Endometrial microvascular endothelial cells (primary cell): ENCODE data around the gene COQ9. TPM values are rescaled to one million over a fixed set of nuclear protein-coding genes. Genes with fewer than 3 reads are reported as not detected.
"Not testable (repeated sequence)": the region's sequence is repeated elsewhere in the genome, so short reads cannot be mapped to it uniquely, and the experiment has no call there.

Experiments
- in situ Hi-C: cut with HindIII; loops from 2 replicates; pipeline ENCODE4 v1.10.0; 2017; ENCODE audit warnings: low sequenced_read_pairs, low pct_unique_long_range_greater_than_20kb; ENCODE audit errors: inconsistent ontology term
- total RNA-seq: library from RNA; depleted of rRNA; stranded (reverse); fragments of >200 nt; gene quantifications from one replicate; pipeline ENCODE4 v1.2.3, GENCODE V29; 2015; ENCODE audit errors: inconsistent ontology term

Gene COQ9
- total RNA-seq, 1 donor from 2014 or later, result 52.5 TPM

DNA sequence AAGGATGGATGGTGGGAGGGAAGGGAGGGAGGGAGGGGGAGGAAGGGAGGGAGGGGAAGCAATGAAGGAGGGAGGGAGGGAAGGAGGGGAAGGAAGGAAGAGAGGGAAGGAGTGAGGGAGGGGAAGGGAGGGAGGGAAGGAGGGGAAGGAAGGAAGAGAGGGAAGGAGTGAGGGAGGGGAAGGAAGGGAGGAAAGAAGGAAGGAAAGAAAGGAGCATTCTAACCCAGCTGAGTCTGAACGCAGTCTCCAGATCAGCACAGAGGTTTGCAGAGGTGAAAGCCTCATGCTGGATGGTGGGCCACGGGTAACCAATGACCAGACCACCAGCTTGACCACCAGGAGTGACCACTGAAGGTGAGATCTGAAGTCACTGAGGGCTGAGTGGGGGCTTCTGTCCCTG, 24.1 kb upstream of the COQ9 start:
- in situ Hi-C loops, result no loop called here

GRCh38 chr16:57424583-57424982, 22.7 kb upstream of the COQ9 start:
- in situ Hi-C loops, result no loop called here

- in situ Hi-C loops, result no loop called here
These were observed 20.9 kb upstream of the COQ9 start for GRCh38 chr16:57426356-57426755.

DNA sequence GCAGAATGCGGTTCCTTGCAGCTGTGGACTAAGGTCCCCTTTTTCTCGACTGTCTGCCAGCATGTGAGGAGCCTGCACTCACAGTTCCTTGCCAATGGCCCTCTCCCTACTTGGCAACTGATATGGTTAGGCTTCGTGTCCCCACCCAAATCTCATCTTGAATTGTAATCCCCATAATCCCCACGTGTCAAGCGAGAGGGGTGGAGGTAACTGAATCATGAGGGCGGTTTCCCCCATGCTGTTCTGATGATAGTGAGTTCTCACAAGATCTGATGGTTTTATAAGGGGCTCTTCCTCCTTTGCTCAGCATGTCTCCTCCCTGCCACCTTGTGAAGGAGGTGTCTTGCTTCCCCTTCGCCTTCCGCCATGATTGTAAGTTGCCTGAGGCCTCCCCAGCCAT, 20.0 kb upstream of the COQ9 start:
- in situ Hi-C loops, result no loop called here

DNA sequence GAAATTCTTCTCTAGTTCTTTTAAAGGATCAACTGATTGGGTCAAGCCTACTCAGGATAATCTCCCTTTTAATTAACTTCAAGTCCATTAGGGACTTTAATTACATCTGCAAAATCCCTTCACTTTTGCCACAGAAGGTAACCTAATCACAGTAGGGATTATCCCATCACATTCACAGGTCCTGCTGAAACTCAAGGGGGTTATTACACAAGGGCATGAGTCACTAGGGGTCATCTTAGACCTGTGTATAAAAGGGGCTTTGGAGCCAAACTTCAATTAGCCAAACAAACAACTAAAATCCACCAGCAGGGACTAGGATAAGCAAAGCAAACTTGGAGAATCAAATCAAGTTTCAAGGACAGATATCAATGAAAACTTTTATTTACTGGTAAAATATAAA, 19.5 kb upstream of the COQ9 start:
- in situ Hi-C loops, result no loop called here

DNA sequence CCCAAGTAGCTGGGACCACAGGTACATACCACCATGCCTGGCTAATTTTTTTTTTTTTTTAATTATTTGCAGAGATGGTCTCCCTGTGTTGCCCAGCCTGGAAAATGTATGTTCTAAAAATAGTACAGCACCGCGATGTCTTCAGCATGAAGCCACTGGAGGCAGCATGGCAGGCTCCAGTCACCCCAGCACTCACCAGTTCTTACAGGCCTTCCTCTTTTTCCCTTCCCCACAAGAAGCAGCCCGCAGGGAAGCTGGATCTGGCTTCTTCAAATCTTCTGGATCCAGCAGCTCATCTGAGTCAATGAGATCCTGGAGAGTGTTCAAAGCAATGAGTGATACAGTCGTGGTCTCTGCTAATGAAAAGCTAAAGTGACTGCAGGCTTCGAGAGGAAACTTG, 16.3 kb upstream of the COQ9 start:
- in situ Hi-C loops, result no loop called here

GRCh38 chr16:57432505-57432904, 14.8 kb upstream of the COQ9 start:
- in situ Hi-C loops, result no loop called here

DNA sequence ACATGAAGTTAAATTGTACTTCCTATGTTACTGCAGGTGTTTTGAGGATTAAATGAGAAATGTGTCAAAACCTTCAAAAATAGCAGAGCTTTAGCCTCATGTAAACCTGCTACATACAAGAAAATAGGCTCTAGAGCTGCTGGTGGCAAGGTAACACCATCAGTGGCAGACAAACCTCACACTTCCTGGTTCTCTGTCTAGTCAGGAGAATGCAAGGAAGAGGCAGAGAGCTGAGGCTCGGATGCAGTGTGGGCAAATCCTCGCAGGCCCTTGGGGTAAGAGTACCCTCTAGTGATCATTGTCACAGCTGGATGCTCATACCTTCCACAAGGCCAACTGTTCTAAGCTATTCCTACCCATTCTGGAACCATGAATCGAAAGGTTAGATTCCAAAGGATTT, 14.3 kb upstream of the COQ9 start:
- in situ Hi-C loops, result no loop called here

DNA sequence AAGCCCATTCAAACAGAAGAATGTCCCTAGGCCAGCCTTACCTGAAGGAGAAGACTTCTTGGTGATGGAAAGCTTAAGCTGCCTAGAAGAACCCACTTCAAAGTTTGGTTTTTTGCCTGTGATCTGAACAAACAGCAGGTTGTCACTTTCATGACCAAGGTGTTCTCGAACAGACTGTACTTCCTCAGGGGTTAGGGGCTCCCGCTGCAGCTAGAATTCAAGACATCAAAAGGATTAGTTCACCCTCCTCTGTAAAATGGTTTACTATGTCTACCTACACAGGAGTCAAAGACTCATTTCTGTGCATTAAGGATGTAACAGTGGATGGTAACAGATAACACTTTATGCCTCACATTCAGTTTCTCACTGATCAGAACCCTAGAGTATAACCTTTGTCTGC, 13.3 kb upstream of the COQ9 start:
- in situ Hi-C loops, result no loop called here

- in situ Hi-C loops, result no loop called here
These were observed 11.4 kb upstream of the COQ9 start for GRCh38 chr16:57435838-57436237.

DNA sequence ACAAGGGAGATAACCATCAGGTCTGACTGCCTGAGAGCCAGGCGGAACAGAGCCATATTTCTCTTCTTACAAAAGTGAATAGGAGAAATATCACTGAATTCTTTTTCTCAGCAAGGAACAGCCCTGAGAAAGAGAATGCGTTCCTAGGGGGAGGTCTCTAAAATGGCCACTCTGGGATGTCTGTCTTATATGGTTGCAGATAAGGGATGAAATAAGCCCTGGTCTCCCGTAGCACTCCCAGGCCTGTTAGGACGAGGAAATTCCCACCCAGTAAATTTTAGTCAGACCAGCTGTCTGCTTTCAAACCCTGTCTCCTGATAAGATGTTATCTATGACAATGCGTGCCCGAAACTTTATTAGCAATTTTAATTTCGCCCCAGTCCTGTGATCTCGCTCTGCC, 7.3 kb upstream of the COQ9 start:
- in situ Hi-C loops, result not testable (repeated sequence)

DNA sequence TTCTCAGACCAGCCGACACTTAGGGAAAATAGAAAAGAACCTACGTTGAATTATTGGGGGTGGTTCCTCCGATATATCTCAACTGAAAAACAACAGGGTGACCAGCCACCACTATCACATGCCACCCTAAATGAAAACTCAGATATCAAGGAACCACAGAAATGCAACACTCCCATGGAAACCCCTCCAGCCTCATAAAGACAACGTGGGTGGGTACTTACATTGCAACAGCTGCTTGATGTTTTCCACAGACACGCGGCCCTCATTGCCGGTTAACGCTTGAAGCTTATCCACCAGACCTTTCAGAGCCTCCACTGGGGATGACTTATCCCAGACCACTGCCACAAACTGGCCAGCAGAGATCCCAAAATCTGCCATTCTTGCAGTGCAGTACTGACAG, 6.7 kb upstream of the COQ9 start:
- in situ Hi-C loops, result not testable (repeated sequence)

DNA sequence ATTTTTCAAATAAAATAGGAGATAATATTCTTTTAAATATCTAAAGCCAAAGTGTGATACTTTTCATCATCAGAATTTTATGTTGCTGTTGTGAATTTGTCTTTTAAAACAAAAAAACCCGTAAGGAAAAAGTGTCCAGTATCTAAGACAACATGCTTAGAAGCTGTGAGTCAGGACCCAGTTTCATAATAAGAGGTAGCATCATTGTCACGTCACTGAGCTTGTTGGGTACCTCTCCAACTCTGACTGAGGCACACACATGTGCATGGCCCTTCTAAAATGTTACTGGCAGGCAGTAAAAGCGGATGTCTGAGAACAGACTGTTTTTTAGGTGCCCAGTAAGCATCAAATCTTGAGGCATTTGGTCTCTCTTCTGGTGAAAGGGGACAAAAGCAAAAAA, 2.6 kb upstream of the COQ9 start:
- in situ Hi-C loops, result no loop called here

GRCh38 chr16:57445510-57445909, 1.8 kb upstream of the COQ9 start:
- in situ Hi-C loops, result no loop called here

GRCh38 chr16:57446531-57447185, 621 bp upstream of the COQ9 start:
- in situ Hi-C loops, result no loop called here

DNA sequence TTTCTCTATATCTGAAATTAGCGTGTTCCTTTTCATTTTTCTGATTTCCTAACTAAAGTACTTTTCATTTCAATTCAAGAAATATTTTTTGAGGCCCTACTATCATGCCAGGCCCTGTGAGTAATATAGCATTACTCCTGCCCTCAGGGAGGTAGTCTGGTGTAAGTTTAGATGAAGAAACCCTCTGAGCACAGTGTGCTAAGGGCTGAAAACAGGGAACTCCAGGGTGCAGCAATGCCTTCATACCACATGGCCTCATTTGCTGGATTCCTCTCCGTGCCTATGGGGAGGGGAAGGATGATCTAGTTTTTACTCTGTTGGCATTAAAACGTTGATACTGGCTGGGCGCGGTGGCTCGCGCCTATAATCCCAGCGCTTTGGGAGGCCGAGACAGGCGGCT, 4.7 kb downstream of the COQ9 start:
- in situ Hi-C loops, result no loop called here

DNA sequence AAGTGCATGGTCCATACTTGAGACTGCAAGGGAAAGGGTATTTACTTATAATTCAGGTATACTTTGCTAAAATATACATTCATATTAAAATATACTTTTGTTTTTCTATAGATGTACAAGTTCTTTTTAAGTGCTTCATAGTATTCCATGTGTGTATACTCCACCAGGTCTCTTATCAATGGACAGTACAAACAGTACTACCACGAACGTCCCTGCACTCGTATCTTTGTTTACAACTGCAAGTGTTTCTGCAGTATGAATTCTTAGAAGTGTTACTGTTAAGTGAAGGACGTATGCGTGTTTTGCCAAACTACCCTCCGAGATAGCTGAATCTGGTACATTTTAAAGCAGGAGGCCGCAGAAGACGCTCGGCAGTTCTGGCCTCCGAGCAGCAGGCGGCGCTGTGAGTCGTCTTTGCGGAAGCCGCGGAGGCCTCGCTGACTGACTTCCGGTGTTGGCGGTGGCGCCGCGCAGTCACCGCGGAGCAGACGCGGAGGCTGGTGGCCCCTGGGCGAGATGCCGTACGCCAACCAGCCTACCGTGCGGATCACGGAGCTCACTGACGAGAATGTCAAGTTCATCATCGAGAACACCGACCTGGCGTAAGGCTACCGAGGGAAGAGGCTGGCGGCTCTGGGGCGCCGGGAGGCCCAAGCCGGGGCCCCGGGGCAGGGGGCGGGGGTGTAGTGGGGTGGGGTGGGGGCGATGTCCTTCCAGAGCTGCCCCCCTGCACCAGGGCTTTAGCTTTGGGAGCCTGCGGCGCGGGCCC, 15.1 kb downstream of the COQ9 start, which contains the start of gene POLR2C:
POLR2C (plus strand) TSS at position 471 of the 769 bp plus-strand sequence; CDS start at position 517, 46 bp downstream.
- in situ Hi-C loops, result no loop called here

GRCh38 chr16:57462978-57463362, 15.7 kb downstream of the COQ9 start:
- in situ Hi-C loops, result no loop called here

GRCh38 chr16:57464523-57464922, 17.2 kb downstream of the COQ9 start:
- in situ Hi-C loops, result no loop called here

DNA sequence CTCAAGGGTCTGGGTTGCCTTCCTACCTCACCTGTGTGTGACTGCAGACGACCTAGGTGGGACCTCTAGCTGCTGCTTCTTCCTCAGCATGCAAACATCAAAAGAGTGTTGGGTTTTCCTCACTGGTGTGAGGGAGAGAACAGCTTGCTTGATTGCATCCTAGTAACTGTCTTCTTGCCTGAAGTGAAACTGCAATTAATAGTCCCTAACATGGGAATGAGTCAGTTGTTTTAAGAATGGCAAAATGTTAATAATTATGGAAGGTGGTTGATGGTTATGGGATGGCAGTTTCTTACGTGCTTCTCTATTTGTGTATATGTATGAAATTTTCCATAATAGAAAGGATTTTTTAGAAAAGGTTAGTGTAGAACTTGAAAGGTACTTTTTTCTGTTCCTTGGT, 21.1 kb downstream of the COQ9 start:
- in situ Hi-C loops, result no loop called here

DNA sequence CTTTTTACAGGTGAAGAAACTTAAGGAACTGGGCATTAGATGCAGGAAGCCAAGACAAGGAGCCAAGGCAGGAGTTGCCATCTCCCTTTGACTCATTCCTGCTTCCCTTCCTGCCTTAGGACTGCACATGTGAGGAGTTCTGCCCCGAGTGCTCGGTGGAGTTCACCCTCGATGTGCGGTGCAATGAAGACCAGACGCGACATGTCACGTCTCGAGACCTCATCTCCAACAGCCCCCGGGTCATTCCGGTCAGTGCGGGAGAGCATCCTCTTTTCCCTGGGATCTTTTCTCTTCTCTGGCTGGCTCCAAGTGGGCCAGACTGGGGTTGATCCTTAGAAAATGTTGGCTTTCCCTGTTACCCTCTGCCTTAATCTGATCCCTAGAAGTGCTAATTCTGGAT, 21.8 kb downstream of the COQ9 start:
- in situ Hi-C loops, result no loop called here
